HG03469 (cell line): ENCODE results near the gene COL18A1.

Experiments
- ATAC-seq: cut with Tn5 transposase; IDR thresholded peaks from one replicate; pipeline ENCODE4 v1.9.1; 2021; ENCODE audit warnings: mild to moderate bottlenecking, moderate library complexity, moderate number of reproducible peaks; ENCODE audit not compliant: unreplicated experiment

Gene COL18A1

DNA sequence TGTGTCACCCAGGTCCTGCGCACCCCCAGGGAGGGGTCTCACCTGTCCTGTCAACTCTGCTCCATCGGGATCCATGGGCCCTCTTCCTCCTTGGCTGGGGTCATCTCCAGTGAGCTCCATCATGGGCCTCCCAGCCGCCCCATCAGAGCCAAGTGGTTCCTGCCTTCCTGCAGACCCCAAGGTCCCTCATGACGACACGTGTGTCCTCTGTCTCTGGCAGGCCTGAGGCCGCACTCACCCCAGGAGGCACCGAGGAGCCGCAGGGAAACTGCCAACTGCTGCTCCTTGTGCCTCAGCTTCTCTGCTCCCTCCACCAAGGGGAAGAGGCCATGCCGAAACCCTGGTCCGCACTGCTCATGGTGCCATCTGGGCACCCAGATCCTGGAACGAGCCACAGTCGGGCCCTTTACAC is 46.8 kb downstream of the COL18A1 start:
- ATAC-seq, result no peak

DNA sequence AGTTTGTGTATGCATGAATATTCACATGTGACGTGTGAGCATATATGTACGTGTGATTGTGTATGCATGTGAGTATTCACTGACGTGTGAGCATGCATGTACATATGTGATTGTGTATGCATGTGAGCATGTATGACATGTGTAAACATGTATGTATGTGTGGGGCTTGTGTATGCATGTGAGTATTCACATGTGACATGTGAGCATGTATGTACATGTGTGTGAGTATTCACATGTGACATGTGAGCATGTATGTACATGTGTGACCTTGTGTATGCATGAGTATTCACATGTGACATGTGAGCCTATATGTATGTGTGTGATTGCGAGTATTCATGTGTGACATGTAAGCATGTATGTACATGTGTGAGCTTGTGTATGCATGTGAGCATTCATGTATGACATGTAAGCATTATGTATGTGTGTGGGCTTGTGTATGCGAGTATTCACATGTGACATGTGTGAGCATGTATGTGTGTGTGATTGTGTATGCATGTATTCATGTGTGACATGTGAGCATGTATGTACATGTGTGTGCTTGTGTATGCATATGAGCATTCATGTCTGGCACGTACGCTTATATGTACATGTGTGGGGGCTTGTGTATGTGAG is 47.8 kb downstream of the COL18A1 start:
- no peak for ATAC-seq

DNA sequence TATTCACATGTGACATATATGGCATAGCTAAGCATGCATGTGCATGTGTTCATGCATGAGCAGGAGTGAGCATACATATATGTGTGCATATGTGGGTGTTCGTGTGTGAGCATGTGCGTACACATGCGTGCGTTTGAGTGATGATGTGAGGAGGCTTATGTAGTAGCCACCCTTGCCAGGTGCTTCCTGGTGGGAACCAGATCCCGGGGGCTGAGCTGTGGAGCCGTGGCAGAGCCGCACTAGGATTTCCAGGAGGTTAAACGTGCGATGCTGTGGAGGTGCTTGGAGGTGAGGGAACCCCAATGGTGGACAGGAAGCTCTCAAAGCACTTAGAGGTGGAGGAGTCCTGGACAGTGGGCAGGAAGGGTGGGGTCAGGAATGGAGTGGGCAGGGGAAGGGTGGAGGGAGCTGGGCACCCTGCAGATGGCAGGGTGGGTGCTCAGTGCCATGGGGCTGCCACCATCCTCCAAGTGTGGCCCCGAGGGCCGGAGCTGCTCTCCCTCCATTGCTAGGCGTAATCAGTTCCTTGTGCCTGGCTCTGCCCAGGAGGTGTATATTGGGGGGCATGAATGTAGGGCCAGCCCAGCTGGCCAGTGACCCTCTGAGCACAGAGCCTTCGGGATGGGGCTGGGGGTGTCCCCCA is 48.5 kb downstream of the COL18A1 start:
- no peak for ATAC-seq

DNA sequence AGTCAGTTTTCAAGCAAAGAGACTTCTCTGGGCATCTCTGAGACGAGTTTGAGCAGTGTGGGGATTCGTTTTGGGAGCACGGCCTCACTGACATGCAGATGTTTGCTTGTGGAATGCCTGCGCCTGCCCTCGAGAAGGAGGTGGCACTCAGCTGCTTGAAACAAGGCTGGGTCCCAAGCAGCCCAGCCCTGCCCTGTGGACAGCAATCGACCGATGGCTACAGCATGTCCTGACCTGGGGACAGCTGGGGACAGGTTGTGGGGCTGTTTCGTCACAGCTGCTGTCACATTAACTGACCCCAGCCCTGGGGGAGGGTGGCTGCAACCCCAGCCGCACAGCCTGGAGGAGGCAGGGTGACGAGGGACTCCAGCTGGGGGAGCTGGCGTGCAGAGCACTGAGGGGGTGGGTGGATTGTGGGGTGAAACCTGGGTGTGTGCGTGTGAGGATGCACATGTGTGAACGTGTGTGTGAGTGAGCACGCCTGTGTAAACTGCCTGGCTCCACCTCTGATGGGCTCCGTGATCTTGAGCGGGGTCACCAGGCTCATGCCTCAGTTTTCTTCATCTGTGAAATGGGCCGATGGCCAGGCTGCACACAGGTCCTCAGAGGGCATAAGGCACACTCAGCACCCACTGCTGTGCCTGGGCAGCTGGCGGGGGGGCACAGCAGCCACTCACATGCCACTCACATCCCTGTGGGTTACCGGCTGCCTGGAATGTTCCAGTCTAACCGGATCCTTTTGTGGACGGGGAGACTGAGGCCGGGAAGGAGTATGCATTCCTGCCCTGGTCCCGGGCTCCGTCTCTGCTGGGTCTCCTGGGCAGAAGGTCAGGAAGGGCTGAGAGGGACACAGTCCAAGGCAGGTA is 49.3 kb downstream of the COL18A1 start:
- no peak for ATAC-seq

DNA sequence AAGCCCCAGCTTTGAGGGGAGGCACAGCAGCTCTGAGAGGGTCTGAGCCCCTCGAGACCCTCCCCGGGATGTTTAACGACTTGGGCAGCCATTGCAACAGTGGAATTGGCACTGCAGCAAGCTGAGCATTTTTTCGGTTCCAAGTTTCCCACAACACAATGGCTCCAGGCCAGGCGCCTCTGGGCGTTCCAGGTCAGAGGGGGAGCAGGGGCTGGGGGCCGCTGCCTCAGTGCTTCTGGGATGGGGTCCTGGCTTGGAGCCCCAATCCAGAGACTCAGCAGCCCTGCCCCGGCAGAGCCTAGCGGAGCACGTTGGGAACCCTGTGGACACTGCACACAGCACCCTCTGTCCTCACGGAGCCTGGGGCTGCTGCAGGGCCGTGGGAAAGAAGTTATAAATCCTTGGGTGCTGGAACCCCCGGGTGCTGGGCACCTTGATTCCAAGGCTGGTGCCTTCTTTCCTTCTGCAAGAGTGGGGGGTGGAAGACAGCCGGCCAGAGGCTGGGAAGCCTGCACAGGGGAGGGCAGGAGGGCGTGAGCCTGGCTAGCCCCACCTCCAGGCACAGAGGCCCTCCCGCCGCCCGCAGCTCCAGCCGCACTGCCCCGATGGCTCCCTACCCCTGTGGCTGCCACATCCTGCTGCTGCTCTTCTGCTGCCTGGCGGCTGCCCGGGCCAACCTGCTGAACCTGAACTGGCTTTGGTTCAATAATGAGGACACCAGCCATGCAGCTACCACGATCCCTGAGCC is 50.1 kb downstream of the COL18A1 start:
- no peak for ATAC-seq

DNA sequence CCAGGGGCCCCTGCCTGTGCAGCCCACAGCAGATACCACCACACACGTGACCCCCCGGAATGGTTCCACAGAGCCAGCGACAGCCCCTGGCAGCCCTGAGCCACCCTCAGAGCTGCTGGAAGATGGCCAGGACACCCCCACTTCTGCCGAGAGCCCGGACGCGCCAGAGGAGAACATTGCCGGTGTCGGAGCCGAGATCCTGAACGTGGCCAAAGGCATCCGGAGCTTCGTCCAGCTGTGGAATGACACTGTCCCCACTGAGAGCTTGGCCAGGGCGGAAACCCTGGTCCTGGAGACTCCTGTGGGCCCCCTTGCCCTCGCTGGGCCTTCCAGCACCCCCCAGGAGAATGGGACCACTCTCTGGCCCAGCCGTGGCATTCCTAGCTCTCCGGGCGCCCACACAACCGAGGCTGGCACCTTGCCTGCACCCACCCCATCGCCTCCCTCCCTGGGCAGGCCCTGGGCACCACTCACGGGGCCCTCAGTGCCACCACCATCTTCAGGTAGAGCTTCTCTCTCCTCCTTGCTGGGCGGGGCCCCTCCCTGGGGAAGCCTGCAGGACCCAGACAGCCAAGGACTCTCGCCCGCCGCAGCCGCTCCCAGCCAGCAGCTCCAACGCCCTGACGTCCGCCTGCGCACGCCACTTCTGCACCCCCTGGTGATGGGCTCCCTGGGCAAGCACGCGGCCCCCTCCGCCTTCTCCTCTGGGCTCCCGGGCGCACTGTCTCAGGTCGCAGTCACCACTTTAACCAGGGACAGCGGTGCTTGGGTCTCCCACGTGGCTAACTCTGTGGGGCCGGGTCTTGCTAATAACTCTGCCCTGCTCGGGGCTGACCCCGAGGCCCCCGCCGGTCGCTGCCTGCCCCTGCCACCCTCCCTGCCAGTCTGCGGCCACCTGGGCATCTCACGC is 51.0 kb downstream of the COL18A1 start:
- no peak for ATAC-seq

DNA sequence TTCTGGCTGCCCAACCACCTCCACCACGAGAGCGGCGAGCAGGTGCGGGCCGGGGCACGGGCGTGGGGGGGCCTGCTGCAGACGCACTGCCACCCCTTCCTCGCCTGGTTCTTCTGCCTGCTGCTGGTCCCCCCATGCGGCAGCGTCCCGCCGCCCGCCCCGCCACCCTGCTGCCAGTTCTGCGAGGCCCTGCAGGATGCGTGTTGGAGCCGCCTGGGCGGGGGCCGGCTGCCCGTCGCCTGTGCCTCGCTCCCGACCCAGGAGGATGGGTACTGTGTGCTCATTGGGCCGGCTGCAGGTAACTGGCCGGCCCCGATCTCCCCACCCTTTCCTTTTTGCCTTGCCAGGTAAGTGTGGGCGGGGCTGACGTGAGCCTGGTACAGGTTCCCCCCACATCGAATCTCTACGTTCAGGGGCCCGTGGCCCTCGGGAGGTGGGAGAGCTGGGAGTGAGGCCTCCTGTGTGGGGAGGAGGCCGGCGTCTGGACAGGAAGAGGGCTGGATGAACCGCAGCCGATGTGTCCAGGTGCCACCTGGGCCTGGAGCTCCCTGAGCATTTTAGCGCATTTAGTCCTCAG is 51.7 kb downstream of the COL18A1 start:
- ATAC-seq, result no peak

DNA sequence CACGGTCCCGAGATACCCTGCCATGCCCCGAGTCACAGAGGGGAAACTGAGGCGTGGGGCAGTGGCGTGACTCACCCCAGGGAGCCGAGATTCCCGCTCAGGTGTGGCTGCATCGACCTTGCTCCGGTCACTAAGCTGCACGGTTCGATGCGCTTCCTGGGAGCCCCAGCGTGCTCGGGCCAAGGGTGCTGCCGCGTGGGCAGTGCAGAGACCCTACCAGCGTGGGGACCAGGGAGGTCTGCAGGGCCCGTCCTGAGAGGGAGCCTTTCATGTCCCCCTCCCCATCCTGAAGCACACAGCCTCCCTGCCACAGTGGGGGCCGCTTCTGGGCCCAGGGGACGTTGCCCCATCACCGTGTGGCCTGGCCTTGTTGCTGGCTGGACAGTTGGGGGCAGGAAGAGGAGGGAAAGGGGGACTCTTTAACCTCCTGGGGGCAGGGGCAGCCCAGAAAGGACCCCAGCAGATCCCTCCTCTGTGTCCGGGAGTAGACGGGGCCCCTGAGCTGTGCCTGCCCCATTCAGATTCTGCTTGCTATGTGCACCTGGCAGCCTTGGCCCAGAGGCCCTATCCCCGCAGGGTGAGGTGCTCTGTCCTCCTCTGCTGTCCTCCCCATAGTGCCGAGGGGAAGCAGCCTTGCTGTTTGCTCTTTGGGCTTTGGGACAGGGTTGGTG is 52.3 kb downstream of the COL18A1 start:
- no peak for ATAC-seq

DNA sequence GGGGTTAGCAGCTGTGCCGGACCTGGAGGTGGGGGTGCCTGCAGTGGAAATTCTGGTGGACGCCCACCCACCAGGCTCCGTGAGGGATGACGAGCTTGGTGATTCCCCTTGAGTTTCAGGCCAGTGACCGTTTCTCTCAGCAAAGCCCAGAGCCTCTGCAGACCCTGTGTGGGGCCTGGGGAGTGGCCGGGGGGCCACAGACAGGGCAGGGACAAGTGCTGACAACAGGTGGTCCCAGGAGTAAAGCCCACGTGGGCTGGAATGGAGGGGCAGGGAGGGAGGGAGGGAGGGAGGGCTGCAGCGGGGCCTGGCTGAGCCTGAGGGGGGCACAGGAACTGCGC is 52.8 kb downstream of the COL18A1 start:
- ATAC-seq, result no peak

DNA sequence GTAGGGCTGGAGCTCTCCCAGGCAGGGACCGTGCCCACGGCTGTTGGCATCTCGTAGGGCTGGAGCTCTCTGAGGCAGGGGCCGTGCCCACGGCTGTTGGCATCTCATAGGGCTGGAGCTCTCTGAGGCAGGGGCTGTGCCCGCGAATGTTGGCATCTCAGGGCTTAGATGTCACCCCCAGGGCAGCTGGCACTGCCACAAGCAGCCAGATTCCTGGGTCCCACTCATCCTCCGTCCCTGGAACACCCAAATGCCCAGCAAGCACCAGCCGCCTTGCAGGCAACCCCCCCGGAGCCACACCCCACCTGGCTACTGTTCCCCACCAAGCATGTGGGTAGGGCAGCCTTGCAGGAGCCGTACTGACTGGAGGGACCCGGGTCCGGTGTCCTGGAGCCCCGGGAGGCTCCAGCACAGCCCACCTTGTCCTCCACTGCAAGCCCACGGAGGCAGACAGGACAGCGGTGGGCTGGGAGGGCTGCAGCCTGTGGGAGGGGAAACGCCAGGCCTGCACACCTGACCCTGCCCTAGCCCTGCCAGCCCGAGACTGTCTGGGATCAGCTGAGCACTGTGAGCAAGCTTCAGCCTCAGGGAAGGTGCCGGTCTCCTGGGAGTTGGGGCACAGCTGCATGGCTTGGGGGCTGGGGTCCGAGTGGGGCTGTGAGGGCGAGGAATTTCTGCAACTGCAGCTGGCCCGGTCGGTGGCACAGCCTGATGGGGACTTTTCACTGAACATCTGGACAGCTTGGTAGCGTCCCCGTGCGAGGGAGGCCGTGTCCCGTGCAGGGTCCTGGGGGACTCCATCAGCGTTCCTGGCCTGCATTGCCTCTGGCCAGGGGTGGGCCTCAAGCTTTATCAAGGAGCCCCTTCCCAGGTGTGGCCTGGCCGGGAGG is 53.6 kb downstream of the COL18A1 start:
- no peak for ATAC-seq

DNA sequence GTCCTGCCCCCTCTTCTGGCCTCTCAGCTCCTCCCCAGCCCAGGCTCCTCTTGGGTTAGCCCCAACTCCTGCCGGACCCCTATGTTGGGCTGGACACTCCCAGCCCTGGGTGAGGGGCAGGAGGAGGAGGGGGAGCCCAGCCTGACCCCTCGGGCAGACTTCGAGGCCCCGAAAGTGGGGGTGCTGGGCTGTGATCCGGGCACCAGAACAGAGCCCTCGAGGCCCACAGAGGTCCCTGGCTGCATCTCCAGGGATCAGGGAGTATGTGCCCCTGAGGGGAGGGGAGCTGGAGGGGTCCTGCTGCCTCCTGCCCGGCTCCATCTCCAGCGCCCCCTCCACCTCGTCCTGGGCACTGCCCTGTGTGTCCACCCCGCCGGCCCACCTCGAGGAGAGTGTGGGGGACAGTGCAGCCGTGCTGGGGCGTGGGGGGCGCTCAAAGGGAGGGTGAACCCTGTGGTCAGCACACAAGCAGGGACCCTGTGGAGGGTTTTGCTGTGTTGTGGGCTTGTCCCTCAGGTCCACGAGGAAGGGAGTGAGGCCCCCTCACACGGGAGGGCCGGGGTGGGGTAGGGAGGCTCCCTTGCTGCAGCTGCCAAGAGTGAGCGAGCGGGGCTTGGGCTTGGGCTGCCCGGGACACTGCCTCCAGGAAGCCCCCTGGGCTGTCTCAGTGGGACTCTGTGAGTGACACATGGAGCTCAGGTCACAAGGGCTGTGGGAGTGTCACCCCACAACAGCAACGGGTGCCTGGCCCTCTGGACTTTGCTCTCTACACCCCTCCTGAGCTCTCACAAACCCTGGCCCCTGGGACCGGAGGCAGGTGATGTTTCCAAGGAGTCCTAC is 54.4 kb downstream of the COL18A1 start:
- ATAC-seq, result no peak

DNA sequence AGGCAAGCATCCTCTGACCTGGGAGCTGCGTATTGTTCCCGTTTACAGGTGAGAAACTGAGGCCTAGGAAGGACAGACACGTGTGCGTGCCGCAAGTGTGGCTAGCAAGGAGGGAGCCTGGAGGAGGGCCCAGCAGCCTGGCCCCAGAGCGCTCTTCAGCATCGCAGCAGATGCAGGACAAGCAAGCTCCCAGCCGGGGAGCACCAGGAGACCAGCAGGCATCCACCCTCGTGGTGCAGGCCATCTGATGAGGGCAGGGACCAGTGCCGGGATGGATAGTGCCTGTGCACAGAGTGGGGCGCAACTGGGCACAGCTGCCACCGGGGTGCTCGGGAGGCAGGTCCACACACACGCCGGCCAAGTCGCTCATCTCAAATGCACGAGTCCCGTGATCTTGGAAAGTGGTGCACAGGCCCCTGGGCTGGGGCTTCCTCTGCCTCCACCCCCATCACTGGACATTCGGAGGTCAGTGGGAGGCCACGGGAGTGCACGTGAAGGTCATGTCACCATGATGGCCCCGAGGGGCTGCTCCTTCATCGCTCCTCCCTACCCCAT is 55.1 kb downstream of the COL18A1 start:
- ATAC-seq, result no peak

DNA sequence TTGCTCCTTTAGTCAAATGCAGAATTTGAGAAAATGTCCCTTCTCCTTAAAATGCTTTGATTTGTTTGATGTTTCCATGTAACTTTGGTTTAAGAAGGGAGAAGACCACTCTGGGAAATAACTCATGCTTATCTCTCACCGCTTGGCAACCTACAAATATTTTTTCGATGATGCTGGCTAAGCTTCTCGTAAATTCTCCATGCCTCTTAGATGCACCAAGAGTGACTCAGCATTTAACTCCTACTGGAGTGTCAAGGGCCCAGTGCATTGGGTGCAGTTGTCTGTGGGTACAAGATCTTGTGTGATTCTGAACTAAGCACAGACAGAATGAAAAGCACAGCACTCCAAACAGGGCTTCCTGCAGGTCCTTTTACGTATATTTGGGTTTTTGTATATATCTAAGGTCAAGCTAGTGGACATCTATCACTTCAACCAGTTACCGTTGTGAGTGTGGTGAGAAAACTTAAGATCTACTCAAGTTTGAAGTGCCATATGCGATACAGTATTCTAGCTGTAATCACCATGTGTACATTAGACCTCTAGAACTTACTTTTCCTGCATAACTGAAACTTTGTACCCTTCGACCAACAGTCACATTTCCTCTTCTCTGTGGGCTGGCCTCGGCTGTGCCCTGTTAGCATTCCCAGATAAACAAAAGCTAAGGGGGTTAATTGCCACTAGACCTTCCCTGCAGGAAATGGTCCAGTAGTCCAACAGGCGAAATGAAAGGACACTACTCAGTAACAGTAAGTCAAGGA is 55.8 kb downstream of the COL18A1 start:
- no peak for ATAC-seq

DNA sequence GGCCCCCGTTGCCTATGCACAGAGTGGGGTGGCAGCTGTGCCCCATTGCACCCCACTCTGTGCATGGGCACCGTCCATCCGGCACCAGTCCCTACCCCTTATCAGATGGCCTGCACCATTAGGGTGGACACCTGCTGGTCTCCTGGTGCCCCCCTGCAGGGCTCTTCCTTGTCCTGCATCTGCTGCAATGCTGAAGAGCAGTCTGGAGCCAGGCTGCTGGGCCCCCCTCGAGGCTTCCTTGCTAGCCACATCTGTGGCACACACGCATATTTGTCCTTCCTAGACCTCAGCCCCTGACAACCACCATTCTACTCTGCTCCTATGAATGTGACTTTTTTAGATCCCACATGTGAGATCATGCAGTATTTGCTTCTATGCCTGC is 56.4 kb downstream of the COL18A1 start:
- ATAC-seq, result no peak

DNA sequence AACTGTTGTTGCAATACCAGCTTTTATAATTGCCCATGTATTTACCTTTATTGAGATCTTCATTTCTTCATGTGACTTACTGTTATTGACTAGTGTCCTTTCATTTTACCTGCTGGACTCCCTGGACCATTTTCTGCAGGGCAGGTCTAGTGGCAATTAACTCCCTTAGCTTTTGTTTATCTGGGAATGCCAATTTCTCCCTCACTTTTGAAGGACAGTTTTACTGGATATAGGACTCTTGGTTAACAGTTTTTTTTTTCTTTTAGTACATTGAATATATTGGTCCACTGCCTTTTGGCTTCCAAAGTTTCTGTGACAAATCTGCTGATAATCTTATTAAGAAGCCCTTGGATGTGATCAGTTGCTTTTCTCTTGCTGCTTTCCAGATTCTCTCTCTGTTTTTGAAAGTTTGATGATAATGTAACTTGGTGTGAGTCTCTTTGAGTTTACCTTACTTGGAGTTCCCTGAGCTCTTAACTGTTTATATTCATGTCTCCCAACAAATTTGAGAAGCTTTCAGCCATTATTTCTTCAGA is 56.9 kb downstream of the COL18A1 start:
- ATAC-seq, result no peak

DNA sequence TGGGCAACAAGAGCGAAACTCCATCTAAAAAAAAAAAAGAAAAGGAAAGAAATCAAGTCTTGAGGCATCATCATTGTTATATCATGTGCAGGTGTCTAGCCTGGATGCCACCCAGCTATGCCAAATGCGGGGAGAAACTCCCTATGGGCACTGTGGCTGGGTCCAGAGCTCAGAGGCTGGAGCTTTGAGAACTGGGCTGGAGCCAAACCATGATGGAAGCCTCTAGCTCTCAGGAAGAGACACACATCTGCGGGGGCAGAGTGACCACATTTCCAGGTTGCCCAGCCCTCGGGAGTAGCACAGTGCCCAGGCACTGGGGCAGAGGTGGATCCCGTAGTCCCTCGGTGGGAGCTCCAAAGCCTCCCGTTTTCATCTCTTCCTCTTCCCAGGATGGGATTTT is 58.9 kb downstream of the COL18A1 start:
- ATAC-seq, result no peak
